ENCODE data around the gene SP3.

The SP3 gene

GRCh38 chr2:173955867-173956266 is 9.3 kb downstream of the SP3 start:
- FAIRE-seq: no peak
- TF ChIP-seq POLR2AphosphoS5 (IDR thresholded peaks at IDR 0.05; ENCODE audit: low read depth, low read length) (no peak), SPI1 (IDR thresholded peaks at IDR 0.05; ENCODE audit: low read depth, low read length) (no peak), POU2F2 (IDR thresholded peaks at IDR 0.05; ENCODE audit: low read depth, low read length) (no peak), POLR2A (IDR thresholded peaks at IDR 0.05; ENCODE audit: low read depth, low read length) (no peak), TAF1 (IDR thresholded peaks at IDR 0.05; ENCODE audit: low read depth, low read length) (no peak), PAX5 (IDR thresholded peaks at IDR 0.05; ENCODE audit: insufficient read depth, low read length, severe bottlenecking) (no peak)
- DNase-seq (ENCODE audit: insufficient read length, low spot score): no peak

DNA sequence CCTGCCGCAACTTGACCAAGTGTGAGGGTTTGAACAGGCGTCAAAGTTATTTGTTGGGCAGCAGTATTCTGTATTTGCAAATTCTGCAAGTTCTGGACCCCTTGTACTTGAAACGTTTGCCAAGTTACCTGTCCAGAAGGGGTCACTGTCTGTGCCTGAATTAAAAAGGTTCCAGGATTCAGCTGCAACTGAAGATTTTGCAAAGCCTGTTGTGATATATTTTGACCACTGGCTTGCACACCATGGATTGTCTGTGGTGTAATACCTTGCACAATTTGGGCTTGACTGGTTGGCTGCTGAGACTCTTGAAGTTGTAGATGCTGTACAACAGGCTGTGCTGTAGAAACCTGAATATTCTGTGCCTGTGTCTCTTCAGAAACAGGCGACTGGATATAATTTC is 10.2 kb downstream of the SP3 start:
- TF ChIP-seq PAX5 (IDR thresholded peaks at IDR 0.05; ENCODE audit: insufficient read depth, low read length, severe bottlenecking) (no peak), TAF1 (IDR thresholded peaks at IDR 0.05; ENCODE audit: low read depth, low read length) (no peak), POLR2AphosphoS5 (IDR thresholded peaks at IDR 0.05; ENCODE audit: low read depth, low read length) (no peak), SPI1 (IDR thresholded peaks at IDR 0.05; ENCODE audit: low read depth, low read length) (no peak), POLR2A (IDR thresholded peaks at IDR 0.05; ENCODE audit: low read depth, low read length) (no peak), POU2F2 (IDR thresholded peaks at IDR 0.05; ENCODE audit: low read depth, low read length) (no peak)
- DNase-seq (ENCODE audit: insufficient read length, low spot score): no peak
- peak; percentile 23 for FAIRE-seq

DNA sequence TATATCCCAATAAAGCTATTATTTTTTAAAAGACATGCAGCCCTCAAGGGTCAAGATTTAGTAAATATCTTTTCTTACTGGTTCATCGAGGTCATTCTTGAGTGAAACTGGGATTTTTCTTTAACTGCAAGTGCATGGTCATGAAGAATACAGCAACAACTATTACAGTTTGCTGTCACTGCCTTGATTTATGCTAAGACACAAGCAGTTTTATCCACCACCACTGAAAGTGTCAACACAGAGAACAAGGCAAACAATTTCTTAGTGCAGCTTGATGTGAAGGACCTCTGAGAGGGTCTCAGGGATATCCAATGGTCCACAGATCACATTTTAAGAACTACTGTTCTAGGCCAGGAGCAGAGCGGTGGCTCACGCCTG is 12.1 kb downstream of the SP3 start:
- FAIRE-seq: peak; percentile 41
- DNase-seq (ENCODE audit: insufficient read length, low spot score): no peak
- no peak for TF ChIP-seq TAF1 (IDR thresholded peaks at IDR 0.05; ENCODE audit: low read depth, low read length)
- no peak for TF ChIP-seq POU2F2 (IDR thresholded peaks at IDR 0.05; ENCODE audit: low read depth, low read length)
- TF ChIP-seq POLR2AphosphoS5 (IDR thresholded peaks at IDR 0.05; ENCODE audit: low read depth, low read length): no peak
- TF ChIP-seq SPI1 (IDR thresholded peaks at IDR 0.05; ENCODE audit: low read depth, low read length): no peak
- no peak for TF ChIP-seq PAX5 (IDR thresholded peaks at IDR 0.05; ENCODE audit: insufficient read depth, low read length, severe bottlenecking)
- TF ChIP-seq POLR2A (IDR thresholded peaks at IDR 0.05; ENCODE audit: low read depth, low read length): no peak

- FAIRE-seq (peak; percentile 85), DNase-seq (ENCODE audit: insufficient read length, low spot score) (no peak)
- TF ChIP-seq POLR2AphosphoS5 (IDR thresholded peaks at IDR 0.05; ENCODE audit: low read depth, low read length): no peak
- TF ChIP-seq POU2F2 (IDR thresholded peaks at IDR 0.05; ENCODE audit: low read depth, low read length): no peak
- no peak for TF ChIP-seq TAF1 (IDR thresholded peaks at IDR 0.05; ENCODE audit: low read depth, low read length)
- no peak for TF ChIP-seq PAX5 (IDR thresholded peaks at IDR 0.05; ENCODE audit: insufficient read depth, low read length, severe bottlenecking)
- no peak for TF ChIP-seq SPI1 (IDR thresholded peaks at IDR 0.05; ENCODE audit: low read depth, low read length)
- TF ChIP-seq POLR2A (IDR thresholded peaks at IDR 0.05; ENCODE audit: low read depth, low read length): no peak
These were observed 12.7 kb downstream of the SP3 start for GRCh38 chr2:173952267-173953046.

DNA sequence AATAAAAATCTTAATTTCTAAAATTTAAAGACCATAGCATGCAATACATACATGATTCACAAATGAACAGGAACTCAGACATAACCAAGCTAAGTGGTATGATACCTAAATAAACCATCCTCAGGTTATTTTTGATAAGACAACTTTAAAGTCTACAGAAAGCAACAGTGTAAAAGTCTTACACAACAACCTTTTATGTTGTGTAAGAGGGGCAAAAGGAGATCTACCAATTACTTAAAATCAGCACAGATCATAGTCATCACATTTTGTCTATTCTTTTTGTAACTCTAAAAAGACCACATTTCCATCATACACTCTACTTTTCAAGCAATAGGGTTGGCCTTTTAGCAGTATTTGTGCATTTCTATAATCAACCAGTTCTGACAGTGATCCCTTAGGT is 16.3 kb downstream of the SP3 start:
- no peak for TF ChIP-seq POLR2A (IDR thresholded peaks at IDR 0.05; ENCODE audit: low read depth, low read length)
- no peak for TF ChIP-seq POU2F2 (IDR thresholded peaks at IDR 0.05; ENCODE audit: low read depth, low read length)
- TF ChIP-seq PAX5 (IDR thresholded peaks at IDR 0.05; ENCODE audit: insufficient read depth, low read length, severe bottlenecking): no peak
- TF ChIP-seq SPI1 (IDR thresholded peaks at IDR 0.05; ENCODE audit: low read depth, low read length): no peak
- no peak for TF ChIP-seq TAF1 (IDR thresholded peaks at IDR 0.05; ENCODE audit: low read depth, low read length)
- no peak for TF ChIP-seq POLR2AphosphoS5 (IDR thresholded peaks at IDR 0.05; ENCODE audit: low read depth, low read length)
- no peak for FAIRE-seq
- DNase-seq (ENCODE audit: insufficient read length, low spot score): no peak

DNA sequence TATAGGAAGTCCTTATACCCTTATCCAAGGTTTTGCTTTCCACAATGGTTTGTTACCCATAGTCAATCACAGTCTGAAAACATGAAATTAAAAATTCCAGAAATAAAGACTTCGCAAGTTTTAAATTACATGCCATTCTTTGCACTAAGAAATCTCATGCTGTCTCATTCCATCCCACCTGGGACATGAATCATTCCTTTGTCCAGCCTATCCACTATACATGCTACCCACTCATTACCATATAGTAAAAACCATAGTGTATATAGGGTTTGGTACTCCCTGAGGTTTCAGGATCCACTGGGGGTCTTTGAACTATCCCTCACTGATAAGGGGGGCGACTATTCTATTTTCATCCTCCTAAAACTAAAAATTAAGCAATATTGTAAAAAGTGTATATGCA is 17.0 kb downstream of the SP3 start:
- FAIRE-seq (no peak), DNase-seq (ENCODE audit: insufficient read length, low spot score) (no peak)
- TF ChIP-seq POU2F2 (IDR thresholded peaks at IDR 0.05; ENCODE audit: low read depth, low read length) (no peak), TAF1 (IDR thresholded peaks at IDR 0.05; ENCODE audit: low read depth, low read length) (no peak), POLR2AphosphoS5 (IDR thresholded peaks at IDR 0.05; ENCODE audit: low read depth, low read length) (no peak), PAX5 (IDR thresholded peaks at IDR 0.05; ENCODE audit: insufficient read depth, low read length, severe bottlenecking) (no peak), POLR2A (IDR thresholded peaks at IDR 0.05; ENCODE audit: low read depth, low read length) (no peak), SPI1 (IDR thresholded peaks at IDR 0.05; ENCODE audit: low read depth, low read length) (no peak)

GRCh38 chr2:173947131-173947530 is 18.0 kb downstream of the SP3 start:
- DNase-seq (ENCODE audit: insufficient read length, low spot score) (no peak), FAIRE-seq (no peak)
- TF ChIP-seq PAX5 (IDR thresholded peaks at IDR 0.05; ENCODE audit: insufficient read depth, low read length, severe bottlenecking) (no peak), POLR2A (IDR thresholded peaks at IDR 0.05; ENCODE audit: low read depth, low read length) (no peak; the same call in 1 of the 2 replicates), SPI1 (IDR thresholded peaks at IDR 0.05; ENCODE audit: low read depth, low read length) (no peak), POU2F2 (IDR thresholded peaks at IDR 0.05; ENCODE audit: low read depth, low read length) (no peak), TAF1 (IDR thresholded peaks at IDR 0.05; ENCODE audit: low read depth, low read length) (no peak), POLR2AphosphoS5 (IDR thresholded peaks at IDR 0.05; ENCODE audit: low read depth, low read length) (no peak)

DNA sequence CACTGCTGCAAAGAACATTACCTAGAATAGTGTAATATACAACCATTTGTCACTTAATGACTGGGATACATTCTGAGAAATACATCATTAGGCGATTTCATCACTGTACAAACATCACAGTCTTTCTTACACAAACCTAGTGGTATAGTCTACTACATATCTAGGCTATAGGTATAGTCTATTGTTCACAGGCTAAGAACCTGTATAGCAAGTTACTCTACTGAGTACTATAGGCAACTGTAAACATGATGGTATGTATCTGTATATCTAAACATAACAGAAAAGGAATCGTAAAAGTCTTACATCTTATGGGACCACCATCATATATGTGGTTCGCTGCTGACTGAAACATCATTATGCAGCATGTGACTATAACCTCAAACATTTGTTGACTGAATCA is 21.4 kb downstream of the SP3 start:
- FAIRE-seq (peak; percentile 61), DNase-seq (ENCODE audit: insufficient read length, low spot score) (no peak)
- TF ChIP-seq SPI1 (IDR thresholded peaks at IDR 0.05; ENCODE audit: low read depth, low read length): no peak
- TF ChIP-seq TAF1 (IDR thresholded peaks at IDR 0.05; ENCODE audit: low read depth, low read length): no peak
- TF ChIP-seq POLR2A (IDR thresholded peaks at IDR 0.05; ENCODE audit: low read depth, low read length): no peak
- no peak for TF ChIP-seq PAX5 (IDR thresholded peaks at IDR 0.05; ENCODE audit: insufficient read depth, low read length, severe bottlenecking)
- TF ChIP-seq POU2F2 (IDR thresholded peaks at IDR 0.05; ENCODE audit: low read depth, low read length): no peak
- TF ChIP-seq POLR2AphosphoS5 (IDR thresholded peaks at IDR 0.05; ENCODE audit: low read depth, low read length): no peak

DNA sequence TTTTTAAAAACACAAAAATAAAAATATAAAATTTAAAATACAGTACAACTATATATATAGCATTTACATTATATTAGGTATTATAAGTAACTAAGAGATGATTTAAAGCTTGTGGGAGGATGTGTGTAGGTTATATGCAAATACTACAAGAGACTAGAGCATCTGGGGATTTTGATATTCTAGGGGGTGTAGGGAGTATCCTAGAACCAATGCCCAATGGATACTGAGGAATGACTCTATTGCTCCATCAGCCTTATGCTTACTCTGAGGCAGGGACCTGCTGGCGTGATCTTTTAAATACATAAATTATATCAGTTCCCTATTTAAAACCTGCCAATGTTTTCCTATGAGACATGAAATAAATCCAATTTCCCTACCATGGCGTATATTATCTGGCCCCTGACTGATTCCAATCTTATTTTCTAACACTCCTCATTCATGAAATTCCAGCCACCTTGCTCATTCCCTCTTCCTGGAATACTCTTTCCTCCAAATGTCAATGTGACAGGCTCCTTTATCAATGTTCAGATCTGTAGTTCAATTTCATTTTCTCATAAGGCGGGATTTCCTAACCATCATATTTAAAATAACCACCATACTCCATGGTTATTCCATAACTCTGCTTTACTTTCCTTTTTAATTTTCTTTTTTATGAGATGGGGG is 22.2 kb downstream of the SP3 start:
- DNase-seq (ENCODE audit: insufficient read length, low spot score) (no peak), FAIRE-seq (no peak)
- TF ChIP-seq TAF1 (IDR thresholded peaks at IDR 0.05; ENCODE audit: low read depth, low read length) (no peak), PAX5 (IDR thresholded peaks at IDR 0.05; ENCODE audit: insufficient read depth, low read length, severe bottlenecking) (no peak), SPI1 (IDR thresholded peaks at IDR 0.05; ENCODE audit: low read depth, low read length) (no peak), POU2F2 (IDR thresholded peaks at IDR 0.05; ENCODE audit: low read depth, low read length) (no peak), POLR2AphosphoS5 (IDR thresholded peaks at IDR 0.05; ENCODE audit: low read depth, low read length) (no peak), POLR2A (IDR thresholded peaks at IDR 0.05; ENCODE audit: low read depth, low read length) (no peak)
